H1 (cell line): ENCODE results near the gene POLG. TPM values are rescaled to one million over a fixed set of nuclear protein-coding genes. Genes with fewer than 3 reads are reported as not detected.

Experiments used
- ATF3 ChIP-seq: IDR thresholded peaks from 2 replicates; pipeline ENCODE4 v1.6.1; 2011; ENCODE audit warnings: low read depth, mild to moderate bottlenecking, low read length; ENCODE audit not compliant: insufficient read depth
- GTF2F1 ChIP-seq: IDR thresholded peaks from 2 replicates; pipeline ENCODE4 v1.6.1; 2012; ENCODE audit warnings: low read depth, low read length, improper control_type of control experiment, borderline replicate concordance
- TAF7 ChIP-seq: optimal IDR thresholded peaks from 2 replicates; pipeline ENCODE3; 2011; ENCODE audit warnings: low read depth, mild to moderate bottlenecking, inconsistent platforms, low read length, moderate library complexity, borderline replicate concordance
- polyA plus RNA-seq, 7 experiments: library from polyadenylated mRNA; depleted of rRNA in 3 of 7; stranded (reverse) in 5 of 7; unstranded in 2 of 7; fragments of >200 nt in 5 of 7; fragments of 200-250 nt in 2 of 7; gene quantifications; 1 replicate in 5 of 7; 2 replicates in 1 of 7; 4 replicates in 1 of 7; pipeline versions ENCODE4 v1.2.1 to v1.2.3, GENCODE V29; 2011 to 2013; ENCODE audit warnings: missing spikeins in 2 of 7, mixed read lengths in 2 of 7
- total RNA-seq: library from RNA; stranded (reverse); fragmentation: NEBNext Ultra II Directional; extraction: Animal tissue kit (Norgen Biotek cat#: 25700); gene quantifications from 2 replicates; pipeline ENCODE4 v1.2.1, GENCODE V29; 2021

POLG gene
- total and polyA plus RNA-seq, 2 of the 8 experiments (the other 6 are each of a cell fraction or from before 2014, with no cell fraction given): 14.8 to 52.3 TPM

- TF ChIP-seq ATF3 (no peak), GTF2F1 (no peak), TAF7 (no peak)
Measured at GRCh38 chr15:89303986-89304385, 30.6 kb downstream of the POLG start (continued).
